AG09319 (cell line): ENCODE data around the gene PAX8.

ENCODE experiments used
- DNase-seq: peaks from one replicate; pipeline ENCODE4 v3.0.0-alpha.2; 2010; ENCODE audit warnings: low read depth; ENCODE audit errors: extremely low read depth
- CTCF ChIP-seq: IDR thresholded peaks from 2 replicates; pipeline ENCODE4 v1.5.1; 2011; ENCODE audit warnings: low read depth, mild to moderate bottlenecking, inconsistent platforms, low read length, moderate library complexity

The PAX8 gene

GRCh38 chr2:113234721-113235346 is 43.9 kb downstream of the PAX8 start:
- TF ChIP-seq CTCF: no peak
- DNase-seq: no peak

DNA sequence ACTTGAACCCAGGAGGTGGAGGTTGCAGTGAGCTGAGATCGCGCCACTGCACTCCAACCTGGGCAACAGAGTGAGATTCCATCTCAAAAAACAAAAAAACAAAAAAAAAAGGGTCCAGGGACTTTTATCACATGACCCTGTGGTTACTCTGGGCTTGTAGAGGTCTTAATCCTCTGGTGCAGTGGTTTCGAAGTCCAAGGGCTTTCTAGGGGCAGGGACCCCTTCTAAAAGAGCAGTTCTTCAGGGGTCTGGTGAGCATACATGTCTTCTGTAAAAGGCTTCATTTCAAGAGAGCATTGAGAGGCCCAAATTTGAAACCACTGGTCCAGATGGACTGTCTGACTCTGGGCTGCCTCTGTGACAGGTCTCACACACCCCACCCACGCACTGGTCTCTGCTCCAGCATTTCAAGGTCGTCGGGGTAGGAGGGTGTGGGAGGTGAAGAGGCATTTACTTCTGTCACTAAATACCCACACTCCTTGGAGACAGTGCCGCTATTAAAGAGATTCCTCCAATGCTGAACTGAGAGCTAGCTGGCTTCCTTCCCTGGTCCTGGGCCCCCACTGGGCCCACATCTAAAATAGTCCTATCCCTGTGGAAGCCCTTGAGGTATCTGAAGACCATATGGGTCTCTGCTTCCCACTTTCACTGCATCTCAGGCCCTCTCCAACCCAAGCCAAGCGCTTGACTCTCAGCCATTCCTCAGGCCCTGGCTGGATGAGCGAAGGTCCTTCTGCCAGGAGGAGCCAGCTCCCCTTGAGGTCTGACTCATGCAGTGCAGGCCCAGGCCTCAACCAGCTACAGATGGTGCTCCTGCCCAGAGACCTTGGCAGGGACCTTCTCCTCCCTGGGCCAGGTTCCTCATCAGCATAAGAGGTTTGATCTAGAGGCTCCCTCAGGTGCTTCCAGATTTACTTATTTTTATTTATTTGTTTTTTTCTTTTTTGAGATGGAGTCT is 44.8 kb downstream of the PAX8 start:
- DNase-seq: no peak

GRCh38 chr2:113232740-113233139 is 46.0 kb downstream of the PAX8 start:
- no peak for TF ChIP-seq CTCF
- no peak for DNase-seq

More for the DNA sequence above, 44.8 kb downstream of the PAX8 start:
- peak; percentile 17 for TF ChIP-seq CTCF

DNA sequence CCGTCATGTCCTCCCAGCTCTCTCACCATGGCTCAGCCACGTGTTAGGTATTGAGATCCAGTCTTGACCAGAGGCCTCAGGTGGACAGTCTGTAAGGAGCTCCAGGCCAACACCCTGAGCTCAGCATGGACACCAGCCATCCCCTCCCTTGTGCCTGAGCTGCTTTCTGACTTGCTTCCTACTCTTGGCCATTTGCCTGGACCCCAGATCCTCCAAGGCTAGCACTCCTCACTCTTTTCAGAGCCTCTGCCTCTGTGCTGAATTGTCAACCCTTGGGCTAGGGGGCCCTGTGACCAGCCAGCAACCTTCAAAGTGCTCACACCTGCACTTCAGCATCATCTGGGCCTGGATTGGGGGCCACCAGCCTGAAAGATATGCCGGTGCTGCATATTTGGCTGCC is 46.6 kb downstream of the PAX8 start:
- no peak for TF ChIP-seq CTCF
- DNase-seq: no peak

DNA sequence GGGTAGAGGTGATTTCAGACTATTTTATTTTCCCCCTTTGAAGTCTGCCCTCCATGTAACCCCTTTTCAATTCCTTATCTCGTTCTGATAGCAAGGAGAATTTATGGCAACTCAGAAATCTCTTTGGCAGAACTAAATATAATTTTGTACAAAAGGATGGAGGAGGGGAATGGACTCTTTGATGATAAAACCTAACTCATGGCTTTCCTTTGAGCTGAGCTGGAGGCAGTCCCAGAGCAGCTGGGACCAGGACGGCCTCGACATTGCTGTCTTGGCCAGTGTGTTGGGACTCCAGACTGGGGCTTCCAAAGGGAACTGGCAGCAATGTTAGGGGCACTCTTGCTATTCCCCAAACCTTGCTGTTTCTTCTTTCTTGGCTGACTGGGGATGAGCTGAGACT is 47.7 kb downstream of the PAX8 start:
- no peak for TF ChIP-seq CTCF
- DNase-seq: no peak

GRCh38 chr2:113230531-113230930 is 48.2 kb downstream of the PAX8 start:
- no peak for DNase-seq
- TF ChIP-seq CTCF: no peak

- no peak for DNase-seq
- no peak for TF ChIP-seq CTCF
These were observed 48.9 kb downstream of the PAX8 start for GRCh38 chr2:113229795-113230194.
